Measurements from ENCODE around the gene TRIM67.

GRCh38 chr1:231193710-231194340 is 32.0 kb downstream of the TRIM67 start:
- TF ChIP-seq CTCF (IDR thresholded peaks at IDR 0.05) (no peak), EZH2 (IDR thresholded peaks at IDR 0.05) (no peak), EZH2phosphoT487 (IDR thresholded peaks at IDR 0.05) (no peak)
